Parathyroid adenoma (tissue), 2 donors: ENCODE measurements around the gene VBP1.
"Not testable (repeated sequence)": the region's sequence is repeated elsewhere in the genome, so short reads cannot be mapped to it uniquely, and the experiment has no call there.

Source experiments
- H2AFZ ChIP-seq: fragments of 300-600 bp; sonication (generic); one replicate; pipeline ENCODE4 v1.7.0; 2017; ENCODE audit warnings: antibody characterized with exemption, mild to moderate bottlenecking
- H3K27ac ChIP-seq: fragments of 300-600 bp; sonication (generic); one replicate; pipeline ENCODE4 v1.7.0; 2017
- H3K27me3 ChIP-seq: fragments of 300-600 bp; sonication (generic); one replicate; pipeline ENCODE4 v1.7.0; 2017; ENCODE audit warnings: low read length; ENCODE audit not compliant: control insufficient read depth, insufficient read depth
- H3K36me3 ChIP-seq: fragments of 300-600 bp; sonication (generic); one replicate; pipeline ENCODE4 v1.7.0; 2017; ENCODE audit warnings: low read length; ENCODE audit not compliant: control insufficient read depth, insufficient read depth
- H3K4me1 ChIP-seq: fragments of 300-600 bp; sonication (generic); one replicate; pipeline ENCODE4 v1.7.0; 2017; ENCODE audit warnings: control low read depth
- H3K4me2 ChIP-seq: fragments of 300-600 bp; sonication (generic); one replicate; pipeline ENCODE4 v1.7.0; 2017; ENCODE audit warnings: low read length
- H3K4me3 ChIP-seq: fragments of 300-600 bp; sonication (generic); one replicate; pipeline ENCODE4 v1.7.0; 2017; ENCODE audit warnings: low read depth, low read length
- H3K79me2 ChIP-seq: fragments of 300-600 bp; sonication (generic); one replicate; pipeline ENCODE4 v1.7.0; 2017; ENCODE audit warnings: control low read depth
- H3K9ac ChIP-seq: fragments of 300-600 bp; sonication (generic); one replicate; pipeline ENCODE4 v1.7.0; 2017; ENCODE audit warnings: mild to moderate bottlenecking
- H3K9me3 ChIP-seq: fragments of 300-600 bp; sonication (generic); one replicate; pipeline ENCODE4 v1.7.0; 2017; ENCODE audit warnings: low read length; ENCODE audit not compliant: control insufficient read depth
- TF ChIP-seq, protein P1 (sequence below): fragments of 300-600 bp; sonication (generic); IDR thresholded peaks from one replicate; pipeline ENCODE4 v1.7.0; 2017; ENCODE audit warnings: antibody characterized with exemption, mild to moderate bottlenecking
- donor health status: primary hyperparathyroidism.

VBP1 gene

DNA sequence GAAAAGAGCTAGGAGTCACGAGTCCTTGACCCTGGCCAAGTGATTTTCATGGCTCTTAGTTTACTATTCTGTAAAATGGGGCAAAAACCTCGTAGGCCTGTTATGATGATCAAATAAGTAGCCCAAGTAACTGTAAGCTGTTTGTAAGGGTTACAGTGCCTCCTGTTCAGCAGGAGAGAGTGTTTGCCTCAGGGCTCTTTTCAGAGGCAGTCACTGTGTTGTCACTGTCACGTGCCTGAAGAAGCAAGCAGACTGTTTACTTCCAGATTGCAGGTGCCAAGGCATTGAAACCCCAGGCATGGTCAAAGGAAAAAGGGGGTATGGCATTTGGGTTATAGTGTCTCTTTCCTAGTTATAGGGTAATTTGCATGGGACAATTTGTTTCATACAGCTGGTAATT, 43.5 kb downstream of the VBP1 start:
- no peaks in the 10 kb centered on the region for H3K36me3 ChIP-seq
- TF ChIP-seq, protein P1, sequence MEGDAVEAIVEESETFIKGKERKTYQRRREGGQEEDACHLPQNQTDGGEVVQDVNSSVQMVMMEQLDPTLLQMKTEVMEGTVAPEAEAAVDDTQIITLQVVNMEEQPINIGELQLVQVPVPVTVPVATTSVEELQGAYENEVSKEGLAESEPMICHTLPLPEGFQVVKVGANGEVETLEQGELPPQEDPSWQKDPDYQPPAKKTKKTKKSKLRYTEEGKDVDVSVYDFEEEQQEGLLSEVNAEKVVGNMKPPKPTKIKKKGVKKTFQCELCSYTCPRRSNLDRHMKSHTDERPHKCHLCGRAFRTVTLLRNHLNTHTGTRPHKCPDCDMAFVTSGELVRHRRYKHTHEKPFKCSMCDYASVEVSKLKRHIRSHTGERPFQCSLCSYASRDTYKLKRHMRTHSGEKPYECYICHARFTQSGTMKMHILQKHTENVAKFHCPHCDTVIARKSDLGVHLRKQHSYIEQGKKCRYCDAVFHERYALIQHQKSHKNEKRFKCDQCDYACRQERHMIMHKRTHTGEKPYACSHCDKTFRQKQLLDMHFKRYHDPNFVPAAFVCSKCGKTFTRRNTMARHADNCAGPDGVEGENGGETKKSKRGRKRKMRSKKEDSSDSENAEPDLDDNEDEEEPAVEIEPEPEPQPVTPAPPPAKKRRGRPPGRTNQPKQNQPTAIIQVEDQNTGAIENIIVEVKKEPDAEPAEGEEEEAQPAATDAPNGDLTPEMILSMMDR = no peak
- H3K4me1 ChIP-seq = peaks cover 5% of the 10 kb centered on the region
- no peak overlapping the region for H3K4me2 ChIP-seq
- no peak overlapping the region for H3K27ac ChIP-seq
- H3K9ac ChIP-seq = no peak overlapping the region
- no peaks in the 10 kb centered on the region for H3K79me2 ChIP-seq
- H3K9me3 ChIP-seq = no peaks in the 10 kb centered on the region
- H3K27me3 ChIP-seq = no peaks in the 10 kb centered on the region
- no peak overlapping the region for H3K4me3 ChIP-seq
- H2AFZ ChIP-seq = no peak overlapping the region

DNA sequence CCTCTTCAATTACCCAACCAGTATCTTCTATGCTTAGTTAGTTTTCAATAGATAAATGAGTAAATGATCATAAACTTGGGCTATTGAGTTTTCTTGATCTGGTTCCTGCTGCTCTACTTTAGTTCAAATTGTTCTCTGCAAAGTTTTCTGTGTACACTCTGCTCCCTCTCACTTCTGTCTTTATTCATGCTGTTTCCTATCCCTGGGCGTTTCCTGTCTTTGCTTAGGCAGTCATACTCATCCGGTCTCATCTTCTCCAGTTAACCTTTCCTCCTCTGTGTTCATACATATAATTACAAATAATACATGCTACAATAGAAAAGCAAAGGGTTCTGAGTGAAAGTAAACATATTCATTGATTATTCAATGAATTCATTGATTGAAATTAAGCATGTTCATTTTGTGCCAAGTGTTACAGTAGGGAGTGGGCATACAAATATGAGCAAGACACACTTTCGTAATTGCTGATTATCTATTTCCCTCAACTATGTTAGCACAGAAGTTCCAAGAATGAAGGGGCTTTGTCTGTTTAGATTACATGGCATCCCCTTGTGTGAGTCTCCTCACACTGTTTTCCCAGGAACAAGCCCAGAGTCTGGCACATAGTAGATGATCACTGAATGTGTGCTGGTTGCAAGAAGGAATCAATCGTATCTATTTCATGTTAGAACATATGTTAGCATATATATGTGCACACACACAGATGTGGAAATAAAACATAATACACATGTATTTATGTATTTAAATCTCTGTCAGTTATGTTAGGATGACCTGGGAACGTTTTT, 46.9 kb downstream of the VBP1 start:
- H3K27ac ChIP-seq = no peak overlapping the region

DNA sequence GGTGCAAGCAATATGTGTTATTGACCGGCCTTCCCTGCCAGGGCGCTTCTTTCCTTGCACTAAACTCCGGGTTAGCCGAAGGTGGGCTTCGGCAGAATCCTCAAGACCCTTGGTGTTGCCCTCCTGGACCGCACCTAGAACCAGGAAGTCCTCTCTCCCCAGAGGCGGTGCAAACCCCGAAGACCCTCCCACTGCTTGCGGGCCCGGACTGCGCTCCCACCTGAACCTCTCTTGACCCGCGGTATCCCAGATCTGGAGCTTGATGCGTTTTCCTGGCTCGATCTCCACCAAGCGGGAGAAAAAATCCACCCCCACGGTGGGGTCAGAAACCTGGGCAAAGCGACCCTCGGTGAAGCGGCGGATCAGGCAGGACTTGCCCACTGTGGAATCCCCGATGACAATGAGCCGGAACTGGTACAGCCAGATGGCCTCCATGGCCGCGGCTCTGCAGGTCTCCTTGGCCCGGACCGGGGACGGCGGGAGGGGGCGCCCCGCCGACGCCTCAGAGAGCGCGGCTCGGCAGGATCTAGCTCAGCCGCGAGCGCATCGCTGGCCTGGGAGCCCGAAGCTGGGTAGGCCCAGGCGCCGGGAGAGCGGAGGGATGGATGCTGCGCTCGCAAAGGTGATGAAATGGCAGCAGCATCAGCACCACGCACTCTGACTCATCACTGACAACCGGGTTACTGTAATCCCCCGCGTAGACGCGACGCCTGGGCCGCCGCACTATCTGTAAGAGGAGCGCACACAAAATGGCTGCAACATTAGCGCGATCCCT, 47.8 kb downstream of the VBP1 start, which contains the start of gene RAB39B:
Gene RAB39B, minus strand, starts transcription at position 638 of the 775 bp plus-strand sequence. Its CDS starts 203 bp downstream, at position 435.
- H3K4me1 ChIP-seq = peaks cover 5% of the 10 kb centered on the region
- H3K27me3 ChIP-seq = no peaks in the 10 kb centered on the region
- TF ChIP-seq, protein P1 = no peak
- H3K27ac ChIP-seq = peak within 1 kb of the TSS; percentile 61
- H3K4me3 ChIP-seq = peak within 1 kb of the TSS; percentile 27
- no peaks in the 10 kb centered on the region for H3K9me3 ChIP-seq
- H2AFZ ChIP-seq = peak within 1 kb of the TSS; percentile 83
- H3K4me2 ChIP-seq = peak within 1 kb of the TSS; percentile 35
- no peaks in the 10 kb centered on the region for H3K36me3 ChIP-seq
- no peak within 1 kb of the TSS for H3K9ac ChIP-seq
- no peaks in the 10 kb centered on the region for H3K79me2 ChIP-seq

More for the DNA sequence above, 46.9 kb downstream of the VBP1 start:
- H3K36me3 ChIP-seq = no peaks in the 10 kb centered on the region
- H2AFZ ChIP-seq = peak overlapping the region; percentile 83
- H3K79me2 ChIP-seq = no peaks in the 10 kb centered on the region
- H3K4me3 ChIP-seq = no peak overlapping the region
- no peaks in the 10 kb centered on the region for H3K27me3 ChIP-seq
- H3K4me2 ChIP-seq = no peak overlapping the region
- no peaks in the 10 kb centered on the region for H3K9me3 ChIP-seq
- H3K4me1 ChIP-seq = peaks cover 5% of the 10 kb centered on the region
- H3K9ac ChIP-seq = no peak overlapping the region
- TF ChIP-seq, protein P1 = no peak

GRCh38 chrX:155266439-155266838, 50.2 kb downstream of the VBP1 start:
- Histone ChIP-seq H2AFZ (no peak overlapping the region), H3K9me3 (no peaks in the 10 kb centered on the region), H3K4me2 (no peak overlapping the region), H3K27ac (no peak overlapping the region), H3K9ac (no peak overlapping the region), H3K4me3 (no peak overlapping the region), H3K79me2 (no peaks in the 10 kb centered on the region), H3K27me3 (no peaks in the 10 kb centered on the region), H3K4me1 (peaks cover 5% of the 10 kb centered on the region), H3K36me3 (no peaks in the 10 kb centered on the region)
- TF ChIP-seq, protein P1 = no peak

GRCh38 chrX:155267995-155268394, 51.7 kb downstream of the VBP1 start:
- H3K4me3 ChIP-seq, H3K27me3 ChIP-seq, H3K36me3 ChIP-seq, H3K9ac ChIP-seq, H3K4me1 ChIP-seq, H3K4me2 ChIP-seq, H3K79me2 ChIP-seq, H3K9me3 ChIP-seq, H3K27ac ChIP-seq, H2AFZ ChIP-seq: not testable (repeated sequence)
